GM12878 (cell line): ENCODE measurements around the gene DPH1. TPM values are rescaled to one million over a fixed set of nuclear protein-coding genes. Genes with fewer than 3 reads are reported as not detected.
A peak's percentile ranks its signal among the peaks of the same experiment; 100 is the strongest.

Experiments used
- CBFB ChIP-seq: IDR thresholded peaks from 2 replicates; pipeline ENCODE4 v1.6.1; 2016; ENCODE audit warnings: antibody characterized with exemption, low read depth
- CREM ChIP-seq: IDR thresholded peaks from 2 replicates; pipeline ENCODE4 v1.6.1; 2014; ENCODE audit warnings: antibody characterized with exemption, low read depth
- E2F4 ChIP-seq: IDR thresholded peaks from 2 replicates; pipeline ENCODE4 v1.6.1; 2012; ENCODE audit warnings: low read depth, low read length, improper control_type of control experiment
- E4F1 ChIP-seq: fragments of 450-650 bp; IDR thresholded peaks from 2 replicates; pipeline ENCODE4 v1.6.1; 2018; ENCODE audit warnings: borderline replicate concordance, mild to moderate bottlenecking; ENCODE audit not compliant: partially characterized antibody
- EGR1 ChIP-seq, 2 experiments: IDR thresholded peaks; 1 replicate in 1 of 2; 2 replicates in 1 of 2; pipeline ENCODE4 v1.6.1; 2011 to 2012; ENCODE audit warnings: low read depth in 2 of 2, low read length in 2 of 2, borderline replicate concordance in 1 of 2, mild to moderate bottlenecking in 1 of 2, moderate library complexity in 1 of 2
- ETV6 ChIP-seq, 2 experiments: fragments of 450-650 bp in 1 of 2; IDR thresholded peaks in 1 of 2; conservative IDR thresholded peaks in 1 of 2; 2 replicates each; pipeline ENCODE4 v1.6.1; 2014; ENCODE audit warnings: antibody characterized with exemption in 1 of 2, borderline replicate concordance in 1 of 2, low read depth in 1 of 2, mild to moderate bottlenecking in 1 of 2, moderate library complexity in 1 of 2
- GATAD2B ChIP-seq: fragments of 450-650 bp; conservative IDR thresholded peaks from 2 replicates; pipeline ENCODE4 v1.6.1; 2017; ENCODE audit warnings: low read depth, mild to moderate bottlenecking, moderate library complexity
- KDM1A ChIP-seq: fragments of 200-600 bp; sonication (generic); IDR thresholded peaks from 2 replicates; pipeline ENCODE4 v1.6.1; 2016; ENCODE audit warnings: borderline replicate concordance
- LARP7 ChIP-seq: fragments of 450-650 bp; IDR thresholded peaks from 2 replicates; pipeline ENCODE4 v1.6.1; 2017; ENCODE audit warnings: mild to moderate bottlenecking
- RBBP5 ChIP-seq: fragments of 200-600 bp; sonication (generic); conservative IDR thresholded peaks from 2 replicates; pipeline ENCODE4 v1.6.1; 2016
- RELB ChIP-seq: fragments of 450-650 bp; IDR thresholded peaks from 2 replicates; pipeline ENCODE4 v1.6.1; 2017; ENCODE audit warnings: low read depth, mild to moderate bottlenecking, moderate library complexity
- SMARCA5 ChIP-seq: fragments of 450-650 bp; IDR thresholded peaks from 2 replicates; pipeline ENCODE4 v1.6.1; 2017; ENCODE audit warnings: mild to moderate bottlenecking
- YY1 ChIP-seq: IDR thresholded peaks from 2 replicates; pipeline ENCODE4 v1.6.1; 2011; ENCODE audit warnings: low read depth, mild to moderate bottlenecking, low read length
- ZBTB11 ChIP-seq: fragments of 450-650 bp; formaldehyde crosslinking; IDR thresholded peaks from 2 replicates; pipeline ENCODE4 v1.5.0; 2022; ENCODE audit warnings: mild to moderate bottlenecking, missing genetic modification characterization
- ZNF687 ChIP-seq: fragments of 450-650 bp; IDR thresholded peaks from 2 replicates; pipeline ENCODE4 v1.6.1; 2017; ENCODE audit warnings: mild to moderate bottlenecking, moderate library complexity
- polyA plus RNA-seq, 11 experiments: library from polyadenylated mRNA; depleted of rRNA in 4 of 11; unstranded in 6 of 11; stranded (reverse) in 5 of 11; fragments of >200 nt; fragmentation: Nextera tagmentation in 4 of 11; fragmentation: Illumina TruSeq in 1 of 11; extraction: Ambion mirVana in 4 of 11; extraction: Trizol in 1 of 11; gene quantifications; 1 replicate in 1 of 11; 2 replicates in 10 of 11; pipeline versions ENCODE4 v1.2.1 to v1.2.3, GENCODE V29; 2011 to 2016; ENCODE audit warnings: inconsistent platforms in 2 of 11, missing spikeins in 2 of 11, low read depth in 1 of 11
- total RNA-seq, 4 experiments: library from RNA; depleted of rRNA in 3 of 4; stranded (reverse); fragments of >200 nt in 3 of 4; fragmentation: Illumina TruSeq in 1 of 4; extraction: Trizol in 1 of 4; gene quantifications; 2 replicates each; pipeline versions ENCODE4 v1.2.1 to v1.2.3, GENCODE V29; 2013 to 2021

The DPH1 gene
- total and polyA plus RNA-seq, 10 of the 15 experiments (the other 5 are each of a cell fraction or from before 2014, with no cell fraction given): 0.29 to 33.6 (median 20.2) TPM

- TF ChIP-seq RELB (no peak), CBFB (0 out of 2 replicates have a peak, but pooled peaks have one; percentile 41), ETV6 (conservative IDR thresholded peaks at IDR 0.05 in 1 of 2, IDR thresholded peaks at IDR 0.05 in 1 of 2; ENCODE audit: borderline replicate concordance in 1 of 2, low read depth in 1 of 2) (no peak), CREM (no peak; the same call in 1 of the 2 replicates), EGR1 (IDR thresholded peaks at IDR 0.05; ENCODE audit: borderline replicate concordance in 1 of 2, low read depth in 2 of 2, low read length in 2 of 2) (0 out of 3 replicates have a peak, but pooled peaks of 1 of the 2 experiments have one; percentile 27), RBBP5 (no peak), SMARCA5 (peak; percentile 97), ZNF687 (peak; percentile 76), YY1 (peak; percentile 71), E4F1 (no peak), E2F4 (no peak), LARP7 (peak; percentile 83), GATAD2B (peak; percentile 76), ZBTB11 (CRISPR knock-in tag) (no peak), KDM1A (no peak)
These were observed 28.9 kb downstream of the DPH1 start (continued) for GRCh38 chr17:2058586-2059546.
